Measurements from ENCODE around the gene RORC. TPM values are rescaled to one million over a fixed set of nuclear protein-coding genes. Genes with fewer than 3 reads are reported as not detected.

RORC gene
- total and polyA plus RNA-seq, 2 donors (not counting 1 experiment from before 2014, with no cell fraction given): 0.17 TPM; not detected in 1

GRCh38 chr1:151800830-151801229 lies 30.8 kb downstream of the RORC start:
- H3K9ac ChIP-seq (ENCODE audit: insufficient read depth, low read length): no peak overlapping the region
- peaks cover 71% of the 10 kb centered on the region for H3K27me3 ChIP-seq (ENCODE audit: control insufficient read depth, insufficient read depth, low read length)
- no peak for TF ChIP-seq CTCF (conservative IDR thresholded peaks at IDR 0.05 in 1 of 2, IDR thresholded peaks at IDR 0.05 in 1 of 2; ENCODE audit: low read depth in 1 of 2, low read length in 2 of 2)
- TF ChIP-seq EZH2 (IDR thresholded peaks at IDR 0.05; ENCODE audit: low read length, missing control alignments): no peak
- H2AFZ ChIP-seq (ENCODE audit: low read length): no peak overlapping the region
- H3K4me1 ChIP-seq (ENCODE audit: control insufficient read depth, extremely low read depth, insufficient read depth, low read length): no peaks in the 10 kb centered on the region
- H3K36me3 ChIP-seq (ENCODE audit: control insufficient read depth, insufficient read depth, low read length): no peaks in the 10 kb centered on the region
- no peak for DNase-seq (ENCODE audit: low read depth in 2 of 2)
- H3K27ac ChIP-seq (ENCODE audit: insufficient read depth, low read length): no peak overlapping the region
- H3K4me2 ChIP-seq (ENCODE audit: extremely low read depth, insufficient read depth, low read length): no peak overlapping the region
- H3K79me2 ChIP-seq (ENCODE audit: control insufficient read depth, insufficient read depth, low read length): no peaks in the 10 kb centered on the region
- no peaks in the 10 kb centered on the region for H4K20me1 ChIP-seq (ENCODE audit: control insufficient read depth, extremely low read depth, insufficient read depth, low read length)
- no peak overlapping the region for H3K4me3 ChIP-seq (replicated peaks in 1 of 4; ENCODE audit: control extremely low read depth in 1 of 4, insufficient read depth in 1 of 4, low read depth in 3 of 4, low read length in 4 of 4)
- H3K9me3 ChIP-seq (ENCODE audit: control insufficient read depth, insufficient read depth, low read depth, low read length): no peaks in the 10 kb centered on the region

GRCh38 chr1:151799179-151800022 lies 32.2 kb downstream of the RORC start:
- no peak for DNase-seq (ENCODE audit: low read depth in 2 of 2)
- peaks cover 57% of the 10 kb centered on the region for H3K27me3 ChIP-seq (ENCODE audit: control insufficient read depth, insufficient read depth, low read length)

GRCh38 chr1:151798571-151798970 lies 33.0 kb downstream of the RORC start:
- Histone ChIP-seq H3K27ac (ENCODE audit: insufficient read depth, low read length) (no peak overlapping the region), H3K4me1 (ENCODE audit: control insufficient read depth, extremely low read depth, insufficient read depth, low read length) (no peaks in the 10 kb centered on the region), H3K36me3 (ENCODE audit: control insufficient read depth, insufficient read depth, low read length) (no peaks in the 10 kb centered on the region), H3K79me2 (ENCODE audit: control insufficient read depth, insufficient read depth, low read length) (no peaks in the 10 kb centered on the region), H3K9ac (ENCODE audit: insufficient read depth, low read length) (no peak overlapping the region), H3K27me3 (ENCODE audit: control insufficient read depth, insufficient read depth, low read length) (peaks cover 50% of the 10 kb centered on the region), H2AFZ (ENCODE audit: low read length) (no peak overlapping the region), H4K20me1 (ENCODE audit: control insufficient read depth, extremely low read depth, insufficient read depth, low read length) (no peaks in the 10 kb centered on the region), H3K4me3 (replicated peaks in 1 of 4; ENCODE audit: control extremely low read depth in 1 of 4, insufficient read depth in 1 of 4, low read depth in 3 of 4, low read length in 4 of 4) (no peak overlapping the region), H3K4me2 (ENCODE audit: extremely low read depth, insufficient read depth, low read length) (no peak overlapping the region), H3K9me3 (ENCODE audit: control insufficient read depth, insufficient read depth, low read depth, low read length) (no peaks in the 10 kb centered on the region)
- no peak for TF ChIP-seq EZH2 (IDR thresholded peaks at IDR 0.05; ENCODE audit: low read length, missing control alignments)
- no peak for TF ChIP-seq CTCF (conservative IDR thresholded peaks at IDR 0.05 in 1 of 2, IDR thresholded peaks at IDR 0.05 in 1 of 2; ENCODE audit: low read depth in 1 of 2, low read length in 2 of 2)
- no peak for DNase-seq (ENCODE audit: low read depth in 2 of 2)

More at GRCh38 chr1:151799179-151800022, 32.2 kb downstream of the RORC start:
- H4K20me1 ChIP-seq (ENCODE audit: control insufficient read depth, extremely low read depth, insufficient read depth, low read length): no peaks in the 10 kb centered on the region
- H3K79me2 ChIP-seq (ENCODE audit: control insufficient read depth, insufficient read depth, low read length): no peaks in the 10 kb centered on the region
- H3K4me1 ChIP-seq (ENCODE audit: control insufficient read depth, extremely low read depth, insufficient read depth, low read length): no peaks in the 10 kb centered on the region
- TF ChIP-seq CTCF (conservative IDR thresholded peaks at IDR 0.05 in 1 of 2, IDR thresholded peaks at IDR 0.05 in 1 of 2; ENCODE audit: low read depth in 1 of 2, low read length in 2 of 2) (no peak), EZH2 (IDR thresholded peaks at IDR 0.05; ENCODE audit: low read length, missing control alignments) (peak; percentile 25)
- H3K9me3 ChIP-seq (ENCODE audit: control insufficient read depth, insufficient read depth, low read depth, low read length): no peaks in the 10 kb centered on the region
- no peaks in the 10 kb centered on the region for H3K36me3 ChIP-seq (ENCODE audit: control insufficient read depth, insufficient read depth, low read length)
- H3K4me3 ChIP-seq (replicated peaks in 1 of 4; ENCODE audit: control extremely low read depth in 1 of 4, insufficient read depth in 1 of 4, low read depth in 3 of 4, low read length in 4 of 4): no peak overlapping the region
- no peak overlapping the region for H3K4me2 ChIP-seq (ENCODE audit: extremely low read depth, insufficient read depth, low read length)
- H3K9ac ChIP-seq (ENCODE audit: insufficient read depth, low read length): no peak overlapping the region
- no peak overlapping the region for H2AFZ ChIP-seq (ENCODE audit: low read length)
- H3K27ac ChIP-seq (ENCODE audit: insufficient read depth, low read length): no peak overlapping the region

Measured in fibroblast of lung (primary cell).